H1 (cell line): Measurements from ENCODE around the gene ABHD1. TPM values are rescaled to one million over a fixed set of nuclear protein-coding genes. Genes with fewer than 3 reads are reported as not detected.
A peak's percentile ranks its signal among the peaks of the same experiment; 100 is the strongest.

ENCODE experiments used
- CTCF ChIA-PET: fragments of 300-600 bp; sonication (Branson Sonifier 250); formaldehyde crosslinking; loops from one replicate; lab custom pipeline; 2021; ENCODE audit not compliant: partially characterized antibody; lab: Charles Lee
- POLR2A ChIA-PET: fragments of 300-600 bp; sonication (Branson Sonifier 250); formaldehyde crosslinking; loops from one replicate; lab custom pipeline; 2021; ENCODE audit warnings: inconsistent platforms; ENCODE audit not compliant: partially characterized antibody; lab: Charles Lee
- DNase-seq, 2 experiments: peaks; one replicate each; pipeline versions ENCODE4 v3.0.0 to v3.0.0-alpha.2; 2010 to 2022; ENCODE audit warnings: low spot score in 2 of 2, low read depth in 1 of 2, mixed read lengths in 1 of 2
- FAIRE-seq: peaks from 2 replicates; lab custom pipeline; 2011; peaks lifted over from hg19 to GRCh38; lab: Jason Lieb, UNC
- H2AFZ ChIP-seq: 2 replicates; pipeline ENCODE4 v1.8.1; 2012; ENCODE audit warnings: low read length, inconsistent platforms
- H2AK5ac ChIP-seq: 2 replicates; pipeline ENCODE4 v1.6.1; 2013; ENCODE audit warnings: low read depth, low read length
- H2BK120ac ChIP-seq: replicated peaks from 2 replicates; pipeline ENCODE3; 2013; ENCODE audit warnings: low read depth, low read length, inconsistent platforms
- H2BK12ac ChIP-seq: 2 replicates; pipeline ENCODE4 v1.6.1; 2013; ENCODE audit warnings: low read depth, low read length
- H2BK15ac ChIP-seq: 2 replicates; pipeline ENCODE4 v1.6.1; 2013; ENCODE audit warnings: low read length
- H2BK20ac ChIP-seq: 2 replicates; pipeline ENCODE4 v1.6.1; 2013; ENCODE audit warnings: low read length
- H2BK5ac ChIP-seq: 2 replicates; pipeline ENCODE4 v1.6.1; 2013; ENCODE audit warnings: low read depth, low read length
- H3K14ac ChIP-seq: 2 replicates; pipeline ENCODE4 v1.6.1; 2013; ENCODE audit warnings: inconsistent platforms; ENCODE audit not compliant: insufficient read length
- H3K18ac ChIP-seq: 2 replicates; pipeline ENCODE4 v1.6.1; 2013; ENCODE audit warnings: low read length; ENCODE audit errors: extremely low read depth
- H3K23ac ChIP-seq: 2 replicates; pipeline ENCODE4 v1.6.1; 2013; ENCODE audit warnings: inconsistent platforms; ENCODE audit not compliant: insufficient read length
- H3K23me2 ChIP-seq: 2 replicates; pipeline ENCODE4 v1.6.1; 2013; ENCODE audit warnings: low read depth, low read length
- H3K27ac ChIP-seq: 2 replicates; pipeline ENCODE4 v1.6.1; 2011; ENCODE audit warnings: low read depth, low read length, inconsistent platforms
- H3K27me3 ChIP-seq, 4 experiments: replicated peaks in 1 of 4; 1 replicate in 1 of 4; 2 replicates in 3 of 4; pipeline versions ENCODE4 v1.6.1 to v1.8.1; 2011 to 2013; ENCODE audit warnings: low read length in 3 of 4, mild to moderate bottlenecking in 3 of 4, inconsistent platforms in 2 of 4, mixed read lengths in 2 of 4, moderate library complexity in 1 of 4; ENCODE audit not compliant: control insufficient read depth in 3 of 4, insufficient read depth in 3 of 4; ENCODE audit errors: extremely low read depth in 1 of 4
- H3K36me3 ChIP-seq, 4 experiments: 2 replicates each; pipeline versions ENCODE4 v1.6.1 to v1.8.1; 2011 to 2013; ENCODE audit warnings: mild to moderate bottlenecking in 4 of 4, low read length in 3 of 4, moderate library complexity in 2 of 4, control low read depth in 1 of 4, inconsistent platforms in 1 of 4; ENCODE audit not compliant: insufficient read depth in 4 of 4, control insufficient read depth in 2 of 4
- H3K4ac ChIP-seq: replicated peaks from 2 replicates; pipeline ENCODE3; 2013; ENCODE audit warnings: low read length, low read depth, mixed read lengths, inconsistent platforms; ENCODE audit not compliant: insufficient read length
- H3K4me1 ChIP-seq, 4 experiments: replicated peaks in 1 of 4; 1 replicate in 1 of 4; 2 replicates in 3 of 4; pipeline versions ENCODE4 v1.6.1 to v1.8.1; 2011 to 2013; ENCODE audit warnings: low read length in 3 of 4, inconsistent platforms in 2 of 4, mixed read lengths in 1 of 4; ENCODE audit not compliant: insufficient read depth in 4 of 4, control insufficient read depth in 3 of 4
- H3K4me2 ChIP-seq, 2 experiments: 2 replicates each; pipeline versions ENCODE4 v1.6.1 to v1.8.1; 2011 to 2013; ENCODE audit warnings: low read depth in 2 of 2, low read length in 2 of 2, control low read depth in 1 of 2, inconsistent platforms in 1 of 2, mild to moderate bottlenecking in 1 of 2; ENCODE audit not compliant: insufficient read depth in 1 of 2
- H3K4me3 ChIP-seq, 4 experiments: fragments of 200-600, 300-600 bp in 1 of 4; sonication (generic), shearing (Covaris generic), sonication (Bioruptor Twin) in 1 of 4; 2 replicates each; pipeline versions ENCODE4 v1.5.1 to v1.8.1; 2011 to 2016; ENCODE audit warnings: low read length in 4 of 4, low read depth in 3 of 4, control low read depth in 2 of 4, inconsistent platforms in 2 of 4, mild to moderate bottlenecking in 2 of 4, mixed read lengths in 1 of 4, moderate library complexity in 1 of 4; ENCODE audit not compliant: insufficient read depth in 2 of 4; ENCODE audit errors: extremely low read depth in 1 of 4
- H3K56ac ChIP-seq: replicated peaks from 2 replicates; pipeline ENCODE3; 2013; ENCODE audit warnings: low read depth, mild to moderate bottlenecking, mixed read lengths, low read length, inconsistent platforms; ENCODE audit not compliant: insufficient read length
- H3K79me1 ChIP-seq: 2 replicates; pipeline ENCODE4 v1.6.1; 2013; ENCODE audit warnings: low read depth, low read length, control low read depth
- H3K79me2 ChIP-seq, 2 experiments: 2 replicates each; pipeline versions ENCODE4 v1.6.1 to v1.8.1; 2012 to 2013; ENCODE audit warnings: low read length in 2 of 2, mild to moderate bottlenecking in 2 of 2, inconsistent platforms in 1 of 2; ENCODE audit not compliant: insufficient read depth in 2 of 2, control insufficient read depth in 1 of 2
- H3K9ac ChIP-seq, 4 experiments: replicated peaks in 1 of 4; 1 replicate in 1 of 4; 2 replicates in 3 of 4; pipeline versions ENCODE4 v1.6.1 to v1.8.1; 2011 to 2013; ENCODE audit warnings: low read depth in 3 of 4, low read length in 3 of 4, control low read depth in 2 of 4, mild to moderate bottlenecking in 2 of 4, moderate library complexity in 2 of 4, inconsistent platforms in 1 of 4; ENCODE audit errors: extremely low read depth in 1 of 4
- H3K9me3 ChIP-seq, 2 experiments: 2 replicates each; pipeline versions ENCODE4 v1.6.1 to v1.8.1; 2012 to 2013; ENCODE audit warnings: mild to moderate bottlenecking in 2 of 2, moderate library complexity in 2 of 2, control low read depth in 1 of 2, inconsistent platforms in 1 of 2, low read depth in 1 of 2, low read length in 1 of 2, mixed read lengths in 1 of 2; ENCODE audit not compliant: insufficient read depth in 2 of 2
- H4K20me1 ChIP-seq, 2 experiments: replicated peaks in 1 of 2; 2 replicates each; pipeline versions ENCODE3 to v1.8.1; 2011 to 2013; ENCODE audit warnings: inconsistent platforms in 2 of 2, low read length in 2 of 2, mild to moderate bottlenecking in 1 of 2; ENCODE audit not compliant: insufficient read depth in 2 of 2, control insufficient read depth in 1 of 2
- H4K5ac ChIP-seq: 2 replicates; pipeline ENCODE4 v1.6.1; 2013; ENCODE audit warnings: low read length, low read depth, mixed read lengths, inconsistent platforms; ENCODE audit not compliant: insufficient read length
- H4K8ac ChIP-seq: 2 replicates; pipeline ENCODE4 v1.8.0; 2013; ENCODE audit warnings: mild to moderate bottlenecking, moderate library complexity, low read length, inconsistent platforms; ENCODE audit not compliant: insufficient read depth; ENCODE audit errors: extremely low read depth
- H4K91ac ChIP-seq: replicated peaks from 2 replicates; pipeline ENCODE3; 2013; ENCODE audit warnings: low read length, mixed read lengths, inconsistent platforms; ENCODE audit not compliant: insufficient read length
- CTCF ChIP-seq, 3 experiments: IDR thresholded peaks; 1 replicate in 2 of 3; 2 replicates in 1 of 3; pipeline versions ENCODE4 v1.5.1 to v1.6.1; 2011; ENCODE audit warnings: low read length in 3 of 3, mild to moderate bottlenecking in 3 of 3, inconsistent platforms in 2 of 3, low read depth in 1 of 3, moderate library complexity in 1 of 3; ENCODE audit not compliant: insufficient read depth in 1 of 3; ENCODE audit errors: control extremely low read depth in 1 of 3
- NRF1 ChIP-seq: IDR thresholded peaks from 2 replicates; pipeline ENCODE4 v1.6.1; 2011; ENCODE audit warnings: mild to moderate bottlenecking, low read depth, low read length, improper control_type of control experiment
- RAD21 ChIP-seq, 2 experiments: IDR thresholded peaks in 1 of 2; conservative IDR thresholded peaks in 1 of 2; 2 replicates each; pipeline ENCODE4 v1.6.1; 2011; ENCODE audit warnings: low read depth in 2 of 2, low read length in 2 of 2, improper control_type of control experiment in 1 of 2, inconsistent platforms in 1 of 2, mild to moderate bottlenecking in 1 of 2, moderate library complexity in 1 of 2
- WGBS, 2 experiments: shearing (Covaris generic) in 1 of 2; methylation state at CpG; one replicate each; pipeline versions ENCODE4 v1.1.6 to v1.1.7; 2013 to 2015; ENCODE audit warnings: low lambda C conversion rate in 2 of 2, mixed read lengths in 2 of 2, inconsistent platforms in 1 of 2, low coverage in 1 of 2, missing lambda C conversion rate in 1 of 2; ENCODE audit not compliant: insufficient replicate concordance in 2 of 2, insufficient coverage in 1 of 2, insufficient read length in 1 of 2; ENCODE audit errors: extremely low coverage in 1 of 2, missing lambda C conversion rate in 1 of 2; 5-methylcytosine and 5-hydroxymethylcytosine counted together
- polyA plus RNA-seq, 7 experiments: library from polyadenylated mRNA; depleted of rRNA in 3 of 7; stranded (reverse) in 5 of 7; unstranded in 2 of 7; fragments of >200 nt in 5 of 7; fragments of 200-250 nt in 2 of 7; gene quantifications; 1 replicate in 5 of 7; 2 replicates in 1 of 7; 4 replicates in 1 of 7; pipeline versions ENCODE4 v1.2.1 to v1.2.3, GENCODE V29; 2011 to 2013; ENCODE audit warnings: missing spikeins in 2 of 7, mixed read lengths in 2 of 7
- total RNA-seq: library from RNA; stranded (reverse); fragmentation: NEBNext Ultra II Directional; extraction: Animal tissue kit (Norgen Biotek cat#: 25700); gene quantifications from 2 replicates; pipeline ENCODE4 v1.2.1, GENCODE V29; 2021

The ABHD1 gene
- total and polyA plus RNA-seq, 2 of the 8 experiments (the other 6 are each of a cell fraction or from before 2014, with no cell fraction given) = 0.20 to 1.1 TPM

- ChIA-PET CTCF (interaction anchor here (0.7 to 12.7 kb wide), 38 partner anchors 11 to 205 kb away, joined by 3 to 120 read pairs (median 6); partner anchors contain the start of genes ABHD1, KHK, PREB and PRR30), POLR2A (interaction anchor here (0.8 to 3.4 kb wide), 7 partner anchors 15 to 150 kb away, joined by 3 to 10 read pairs (median 3); partner anchors contain the start of genes ATRAID, OST4, PREB and SLC5A6)
- Histone ChIP-seq H3K56ac (no peak overlapping the region), H3K4me3 (no peak overlapping the region), H4K8ac (no peak overlapping the region), H3K14ac (no peak overlapping the region), H2BK120ac (no peak overlapping the region), H3K36me3 (no peaks in the 10 kb centered on the region), H3K27ac (no peak overlapping the region), H2BK20ac (no peak overlapping the region), H3K4me1 (peaks cover 0 to 2% (median under 1%) of the 10 kb centered on the region in 4 experiments; a peak in 2 of 7 replicates), H4K91ac (no peak overlapping the region), H3K18ac (no peak overlapping the region), H2BK12ac (no peak overlapping the region), H3K9ac (no peak overlapping the region), H3K23me2 (no peaks in the 10 kb centered on the region), H2BK5ac (no peak overlapping the region), H2AK5ac (0 out of 2 replicates have a peak overlapping the region, but pooled peaks have one; percentile 10), H3K79me1 (no peaks in the 10 kb centered on the region; the same call in 1 of the 2 replicates), H3K9me3 (no peaks in the 10 kb centered on the region), H3K23ac (no peak overlapping the region), H3K79me2 (no peaks in the 10 kb centered on the region), H4K5ac (no peak overlapping the region), H2BK15ac (peak overlapping the region; percentile 88; the same call in 1 of the 2 replicates), H3K4ac (no peak overlapping the region), H4K20me1 (no peaks in the 10 kb centered on the region), H2AFZ (no peak overlapping the region), H3K27me3 (no peaks in the 10 kb centered on the region), H3K4me2 (no peak overlapping the region)
- WGBS, 2 experiments = 83% methylated on average over 19 of the region's 19 CpGs; no CpG with 5 or more reads in 1 of the 2 experiments
- DNase-seq (no peak), FAIRE-seq (no peak)
- TF ChIP-seq CTCF (IDR thresholded peaks at IDR 0.05; ENCODE audit: control extremely low read depth in 1 of 3, insufficient read depth in 1 of 3, low read depth in 1 of 3, low read length in 3 of 3) (peak in 1 of 3 experiments; percentile 17; a peak in 1 of 4 replicates), NRF1 (no peak), RAD21 (IDR thresholded peaks at IDR 0.05 in 1 of 2, conservative IDR thresholded peaks at IDR 0.05 in 1 of 2; ENCODE audit: low read depth in 2 of 2, low read length in 2 of 2) (peak in 1 of 2 experiments; percentile 37; a peak in 2 of 4 replicates)
Measured at GRCh38 chr2:27099334-27099955, 24.2 kb upstream of the ABHD1 start.
